ENCODE measurements around the gene CDC42. TPM values are rescaled to one million over a fixed set of nuclear protein-coding genes. Genes with fewer than 3 reads are reported as not detected.

The CDC42 gene
- polyA plus RNA-seq, 3 donors = 210 to 731 (median 606) TPM

- no peak for DNase-seq
- intact Hi-C loops (cut with micrococcal nuclease) = loop anchor here in 1 of 2 donors (5.0 kb wide), 1 partner anchor 55 kb away; no protein-coding TSS in a partner anchor
- no peak overlapping the region for H3K4me2 ChIP-seq (replicated peaks; ENCODE audit: extremely low read depth, low read length, poor library complexity, severe bottlenecking)
- Mint-ChIP-seq H3K4me1 (peaks cover 62% of the 10 kb centered on the region), H3K27ac (peak overlapping the region in 4 of 7 donors; percentile 6 to 75 (median 20)), H3K4me3 (no peak overlapping the region), H3K9me3 (no peaks in the 10 kb centered on the region), H3K27me3 (ENCODE audit: low read depth in 3 of 3) (no peaks in the 10 kb centered on the region), H3K36me3 (peaks cover 47 to 61% of the 10 kb centered on the region in 2 donors)
- peaks cover 42 to 49% of the 10 kb centered on the region in 2 donors for H3K4me1 ChIP-seq (ENCODE audit: control insufficient read depth in 1 of 2, insufficient read depth in 2 of 2, low read length in 2 of 2)
- no peak overlapping the region for H2AFZ ChIP-seq (ENCODE audit: insufficient read depth, low read depth, low read length, poor library complexity, severe bottlenecking)
- H3K9ac ChIP-seq (ENCODE audit: insufficient read depth, low read length, poor library complexity, severe bottlenecking) = no peak overlapping the region
- no peaks in the 10 kb centered on the region for H3K9me3 ChIP-seq (replicated peaks in 1 of 2; ENCODE audit: control insufficient read depth in 1 of 2, insufficient read depth in 1 of 2, low read length in 2 of 2)
- H3K79me2 ChIP-seq (ENCODE audit: insufficient read depth, low read length) = peaks cover 100% of the 10 kb centered on the region
- H4K20me1 ChIP-seq (ENCODE audit: insufficient read depth, low read length) = peaks cover 100% of the 10 kb centered on the region
- no peaks in the 10 kb centered on the region for H3K27me3 ChIP-seq (ENCODE audit: control insufficient read depth in 2 of 2, insufficient read depth in 2 of 2, low read length in 2 of 2)
- H3K27ac ChIP-seq (ENCODE audit: low read depth in 1 of 2, low read length in 2 of 2) = peak overlapping the region in 1 of 2 donors; percentile 61
- peaks cover 43 to 66% of the 10 kb centered on the region in 2 donors for H3K36me3 ChIP-seq (replicated peaks in 1 of 2; ENCODE audit: control insufficient read depth in 1 of 2, insufficient read depth in 2 of 2, low read length in 2 of 2)
- H3K4me3 ChIP-seq (replicated peaks in 1 of 3; ENCODE audit: low read depth in 2 of 3, low read length in 3 of 3) = no peak overlapping the region
- WGBS (ENCODE audit: insufficient coverage) = 40% methylated on average over 1 of the region's 5 CpGs
- no peak for TF ChIP-seq CTCF (IDR thresholded peaks at IDR 0.05)
These were observed 25.2 kb downstream of the CDC42 start for GRCh38 chr1:22077728-22078127.

GRCh38 chr1:22078133-22078532, 25.6 kb downstream of the CDC42 start:
- Histone ChIP-seq H3K4me3 (replicated peaks in 1 of 3; ENCODE audit: low read depth in 2 of 3, low read length in 3 of 3) (no peak overlapping the region), H3K4me2 (replicated peaks; ENCODE audit: extremely low read depth, low read length, poor library complexity, severe bottlenecking) (no peak overlapping the region), H3K9ac (ENCODE audit: insufficient read depth, low read length, poor library complexity, severe bottlenecking) (no peak overlapping the region), H3K27me3 (ENCODE audit: control insufficient read depth in 2 of 2, insufficient read depth in 2 of 2, low read length in 2 of 2) (no peaks in the 10 kb centered on the region), H3K36me3 (replicated peaks in 1 of 2; ENCODE audit: control insufficient read depth in 1 of 2, insufficient read depth in 2 of 2, low read length in 2 of 2) (peaks cover 43 to 69% of the 10 kb centered on the region in 2 donors), H2AFZ (ENCODE audit: insufficient read depth, low read depth, low read length, poor library complexity, severe bottlenecking) (no peak overlapping the region), H3K27ac (ENCODE audit: low read depth in 1 of 2, low read length in 2 of 2) (peak overlapping the region in 1 of 2 donors; percentile 61), H3K79me2 (ENCODE audit: insufficient read depth, low read length) (peaks cover 100% of the 10 kb centered on the region), H3K4me1 (ENCODE audit: control insufficient read depth in 1 of 2, insufficient read depth in 2 of 2, low read length in 2 of 2) (peaks cover 38 to 45% of the 10 kb centered on the region in 2 donors), H4K20me1 (ENCODE audit: insufficient read depth, low read length) (peaks cover 100% of the 10 kb centered on the region), H3K9me3 (replicated peaks in 1 of 2; ENCODE audit: control insufficient read depth in 1 of 2, insufficient read depth in 1 of 2, low read length in 2 of 2) (no peaks in the 10 kb centered on the region)
- H3K36me3 Mint-ChIP-seq = peaks cover 47 to 65% of the 10 kb centered on the region in 2 donors
- H3K9me3 Mint-ChIP-seq = no peaks in the 10 kb centered on the region
- no CpG with 5 or more reads among the region's 2 CpGs for WGBS (ENCODE audit: insufficient coverage)
- DNase-seq = no peak
- no peak for TF ChIP-seq CTCF (IDR thresholded peaks at IDR 0.05)
- no peak overlapping the region for H3K4me3 Mint-ChIP-seq
- peaks cover 58% of the 10 kb centered on the region for H3K4me1 Mint-ChIP-seq
- intact Hi-C loops (cut with micrococcal nuclease) = loop anchor here in 1 of 2 donors (5.0 kb wide), 1 partner anchor 56 kb away; no protein-coding TSS in a partner anchor
- H3K27ac Mint-ChIP-seq = peak overlapping the region in 3 of 7 donors; percentile 6 to 75 (median 48)
- no peaks in the 10 kb centered on the region for H3K27me3 Mint-ChIP-seq (ENCODE audit: low read depth in 3 of 3)
